RWPE2 (cell line): ENCODE measurements around the gene CLDN6.

Source experiments
- ATAC-seq: fragments of 200-7000 bp; cut with Tn5 transposase; 3 replicates; pipeline ENCODE4 v1.9.1; 2021; ENCODE audit warnings: low read depth
- DNase-seq: peaks from one replicate; pipeline ENCODE4 v3.0.0-alpha.2; 2020; ENCODE audit warnings: low spot score
- H3K27ac ChIP-seq: fragments of 450-650 bp; 2 replicates; pipeline ENCODE4 v1.5.1; 2017; ENCODE audit warnings: mild to moderate bottlenecking; ENCODE audit not compliant: poor library complexity, severe bottlenecking
- H3K27me3 ChIP-seq: fragments of 250-450 bp; sonication (Bioruptor Pico); 2 replicates; pipeline ENCODE4 v1.5.1; 2021; ENCODE audit warnings: mild to moderate bottlenecking, moderate library complexity; ENCODE audit not compliant: insufficient read depth, poor library complexity, severe bottlenecking
- H3K36me3 ChIP-seq: fragments of 250-450 bp; sonication (Bioruptor Pico); 2 replicates; pipeline ENCODE4 v1.5.1; 2020; ENCODE audit warnings: low read depth, mild to moderate bottlenecking, moderate library complexity
- H3K4me1 ChIP-seq: fragments of 250-450 bp; sonication (Bioruptor Pico); 2 replicates; pipeline ENCODE4 v1.5.1; 2021; ENCODE audit warnings: mild to moderate bottlenecking, moderate library complexity; ENCODE audit not compliant: insufficient read depth, poor library complexity, severe bottlenecking
- H3K4me3 ChIP-seq: fragments of 250-450 bp; sonication (Bioruptor Pico); 2 replicates; pipeline ENCODE4 v1.5.1; 2021; ENCODE audit warnings: mild to moderate bottlenecking, moderate library complexity; ENCODE audit not compliant: severe bottlenecking
- H3K9me3 ChIP-seq: fragments of 250-450 bp; sonication (Bioruptor Pico); 2 replicates; pipeline ENCODE4 v1.5.1; 2021; ENCODE audit warnings: mild to moderate bottlenecking, moderate library complexity; ENCODE audit not compliant: severe bottlenecking
- CTCF ChIP-seq: fragments of 450-650 bp; IDR thresholded peaks from one replicate; pipeline ENCODE4 v1.5.1; 2017; ENCODE audit warnings: mild to moderate bottlenecking, moderate library complexity; ENCODE audit not compliant: poor library complexity, severe bottlenecking

The CLDN6 gene

DNA sequence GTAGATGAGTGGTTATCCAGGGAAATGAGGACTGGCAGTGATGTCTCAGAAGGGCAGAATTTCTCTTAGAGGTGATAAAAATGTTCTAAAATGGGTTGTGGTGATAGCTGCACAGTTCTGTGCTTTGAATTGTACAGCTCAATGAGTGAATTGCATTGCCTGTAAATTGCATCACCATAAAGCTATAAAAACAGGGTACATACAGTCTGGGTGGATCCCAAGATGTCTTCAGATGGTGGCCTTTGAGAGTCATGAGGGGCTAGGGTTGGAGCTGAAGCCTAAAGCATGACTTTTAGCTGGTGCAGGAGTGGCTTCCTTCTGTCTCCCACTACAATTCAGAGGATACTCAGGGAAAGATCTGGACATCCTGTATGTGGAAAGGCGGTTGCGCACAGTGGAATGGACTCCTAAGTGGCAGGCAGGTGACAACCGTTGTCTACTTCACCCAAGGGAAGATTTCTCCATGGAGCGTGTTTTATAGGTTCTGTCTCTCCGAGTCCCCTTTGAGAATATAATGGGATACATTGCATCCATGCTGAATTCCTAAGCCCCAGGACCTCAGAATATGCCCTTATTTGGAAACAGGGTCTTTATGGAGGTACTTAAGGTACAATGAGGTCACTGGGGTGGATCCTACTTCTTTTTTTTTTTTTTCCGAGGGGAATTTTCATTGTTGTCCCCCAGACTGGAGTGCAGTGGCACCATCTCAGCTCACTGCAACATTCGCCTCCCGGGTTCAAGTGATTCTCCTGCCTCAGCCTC lies 45.8 kb upstream of the CLDN6 start:
- Histone ChIP-seq H3K27ac (no peak overlapping the region), H3K4me1 (peaks cover 8% of the 10 kb centered on the region), H3K36me3 (no peaks in the 10 kb centered on the region), H3K4me3 (no peak overlapping the region), H3K9me3 (no peaks in the 10 kb centered on the region), H3K27me3 (no peaks in the 10 kb centered on the region)
- no peak for DNase-seq
- no peak for ATAC-seq
- no peak for TF ChIP-seq CTCF

DNA sequence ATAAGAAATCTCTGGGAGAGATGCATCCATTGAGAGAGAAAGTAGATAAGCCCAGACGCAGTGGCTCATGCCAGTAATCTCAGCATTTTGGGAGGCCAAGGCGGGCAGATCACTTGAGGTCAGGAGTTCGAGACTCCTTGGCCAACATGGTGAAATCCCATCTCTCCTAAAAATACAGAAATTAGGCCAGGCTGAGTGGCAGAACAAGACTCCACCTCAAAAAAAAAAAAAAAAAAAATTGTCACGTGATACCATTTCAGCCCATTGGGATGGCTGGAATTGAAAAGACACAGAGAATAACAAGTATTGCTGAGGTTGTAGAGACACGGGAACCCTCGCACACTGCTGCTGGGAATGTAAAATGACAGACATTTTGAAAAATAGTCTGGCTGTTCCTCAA lies 44.6 kb upstream of the CLDN6 start:
- no peak overlapping the region for H3K4me3 ChIP-seq
- H3K4me1 ChIP-seq: peaks cover 8% of the 10 kb centered on the region
- no peak overlapping the region for H3K27ac ChIP-seq
- H3K9me3 ChIP-seq: no peaks in the 10 kb centered on the region
- ATAC-seq (no peak), DNase-seq (no peak)
- no peaks in the 10 kb centered on the region for H3K36me3 ChIP-seq
- no peak for TF ChIP-seq CTCF
- H3K27me3 ChIP-seq: no peaks in the 10 kb centered on the region

- no peak overlapping the region for H3K4me3 ChIP-seq
- no peaks in the 10 kb centered on the region for H3K9me3 ChIP-seq
- DNase-seq: no peak
- no peak for TF ChIP-seq CTCF
- ATAC-seq: no peak
- no peaks in the 10 kb centered on the region for H3K36me3 ChIP-seq
- peaks cover 8% of the 10 kb centered on the region for H3K4me1 ChIP-seq
- H3K27ac ChIP-seq: no peak overlapping the region
- no peaks in the 10 kb centered on the region for H3K27me3 ChIP-seq
Observed at GRCh38 chr16:3060339-3061127, 42.5 kb upstream of the CLDN6 start.

DNA sequence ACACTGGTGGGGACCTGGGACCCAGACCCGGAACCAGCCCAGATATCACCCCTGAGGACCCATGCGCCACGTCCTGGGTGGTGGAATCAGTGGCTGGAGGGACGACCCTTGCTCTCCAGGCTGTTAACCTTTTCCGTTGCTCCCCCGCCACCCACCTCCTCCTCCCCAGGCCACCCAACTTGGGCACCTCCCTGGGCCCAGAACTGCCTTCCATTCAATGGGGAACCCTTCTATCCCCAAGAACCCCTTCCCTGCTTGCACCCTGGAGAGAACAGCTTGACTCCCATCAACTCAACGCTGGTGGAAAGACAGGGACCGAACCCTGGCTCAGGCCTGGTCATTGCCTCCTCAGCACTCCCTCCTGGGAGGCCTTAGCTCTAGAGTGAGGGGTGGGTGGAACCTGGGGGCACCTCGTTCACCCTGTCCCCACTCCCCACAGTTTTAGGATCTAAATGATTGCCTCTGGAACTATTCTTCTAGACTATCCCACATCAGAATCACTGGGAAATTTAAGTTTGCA lies 41.8 kb upstream of the CLDN6 start:
- Histone ChIP-seq H3K36me3 (no peaks in the 10 kb centered on the region), H3K4me3 (peak overlapping the region; percentile 98), H3K4me1 (peaks cover under 1% of the 10 kb centered on the region), H3K27ac (peak overlapping the region; percentile 35), H3K9me3 (no peaks in the 10 kb centered on the region), H3K27me3 (no peaks in the 10 kb centered on the region)
- ATAC-seq (no peak), DNase-seq (no peak)
- no peak for TF ChIP-seq CTCF
